IMR-90 (cell line): ENCODE data around the gene MCTP1. TPM values are rescaled to one million over a fixed set of nuclear protein-coding genes. Genes with fewer than 3 reads are reported as not detected.

Experiments
- ATAC-seq: fragments of 200-7000 bp; cut with Tn5 transposase; 2 replicates; pipeline ENCODE4 v1.9.1; 2020; ENCODE audit warnings: low read depth, mild to moderate bottlenecking, moderate library complexity
- BruUV-seq: library from RNA; stranded (reverse); fragments of 400-500 nt; replicated peaks from 2 replicates; lab custom pipeline; 2021; lab: Mats Ljungman, UMichigan
- CTCF ChIA-PET: fragments of 300-600 bp; formaldehyde crosslinking; extraction: SDS; loops from one replicate; lab custom pipeline; 2021; ENCODE audit warnings: antibody characterized with exemption; lab: Yijun Ruan, JAX
- POLR2A ChIA-PET: fragments of 300-600 bp; sonication (Branson Sonifier 250); formaldehyde crosslinking; loops from one replicate; lab custom pipeline; 2022; ENCODE audit warnings: antibody characterized with exemption; ENCODE audit not compliant: unreplicated experiment; lab: Charles Lee
- DNase-seq: peaks from one replicate; pipeline ENCODE4 v3.0.0; 2013
- H2AFZ ChIP-seq: replicated peaks from 2 replicates; pipeline ENCODE3; 2013; ENCODE audit warnings: low read length, mild to moderate bottlenecking; ENCODE audit not compliant: poor library complexity
- H2AK5ac ChIP-seq: 2 replicates; pipeline ENCODE4 v1.6.1; 2013; ENCODE audit warnings: low read depth, low read length, inconsistent platforms
- H2AK9ac ChIP-seq: replicated peaks from 2 replicates; pipeline ENCODE3; 2013; ENCODE audit warnings: mild to moderate bottlenecking, low read depth, low read length, moderate library complexity; ENCODE audit not compliant: poor library complexity
- H2BK120ac ChIP-seq: 2 replicates; pipeline ENCODE4 v1.6.1; 2013; ENCODE audit warnings: low read depth, low read length, inconsistent platforms
- H2BK15ac ChIP-seq: 3 replicates; pipeline ENCODE4 v1.6.1; 2013; ENCODE audit warnings: low read depth, low read length, inconsistent platforms
- H2BK20ac ChIP-seq: 2 replicates; pipeline ENCODE4 v1.6.1; 2013; ENCODE audit warnings: low read depth, mild to moderate bottlenecking, inconsistent platforms, low read length, moderate library complexity
- H2BK5ac ChIP-seq: 2 replicates; pipeline ENCODE4 v1.6.1; 2013; ENCODE audit warnings: mild to moderate bottlenecking, low read depth, low read length, inconsistent platforms; ENCODE audit not compliant: poor library complexity, severe bottlenecking
- H3K14ac ChIP-seq: replicated peaks from 2 replicates; pipeline ENCODE4 v1.6.1; 2013; ENCODE audit warnings: low read depth, low read length, inconsistent platforms
- H3K18ac ChIP-seq: 2 replicates; pipeline ENCODE4 v1.6.1; 2013; ENCODE audit warnings: low read depth, low read length, control low read depth
- H3K23ac ChIP-seq: 2 replicates; pipeline ENCODE4 v1.6.1; 2013; ENCODE audit warnings: low read depth, low read length, inconsistent platforms
- H3K27ac ChIP-seq: 2 replicates; pipeline ENCODE4 v1.5.1; 2013; ENCODE audit warnings: mild to moderate bottlenecking, control low read depth, low read length; ENCODE audit not compliant: insufficient read depth
- H3K27me3 ChIP-seq: 2 replicates; pipeline ENCODE4 v1.6.1; 2013; ENCODE audit warnings: low read length; ENCODE audit not compliant: control insufficient read depth, insufficient read depth
- H3K36me3 ChIP-seq: 2 replicates; pipeline ENCODE4 v1.6.1; 2013; ENCODE audit warnings: low read length, mixed read lengths; ENCODE audit not compliant: control insufficient read depth, insufficient read depth
- H3K4ac ChIP-seq: 2 replicates; pipeline ENCODE4 v1.6.1; 2013; ENCODE audit warnings: low read depth, low read length, inconsistent platforms
- H3K4me1 ChIP-seq: 2 replicates; pipeline ENCODE4 v1.6.1; 2013; ENCODE audit warnings: low read length, mixed read lengths; ENCODE audit not compliant: control insufficient read depth, insufficient read depth
- H3K4me2 ChIP-seq: 2 replicates; pipeline ENCODE4 v1.6.1; 2013; ENCODE audit warnings: low read depth, mild to moderate bottlenecking, control low read depth, low read length, moderate library complexity
- H3K4me3 ChIP-seq: 2 replicates; pipeline ENCODE4 v1.5.1; 2013; ENCODE audit warnings: low read depth, mild to moderate bottlenecking, control low read depth, low read length, moderate library complexity; ENCODE audit not compliant: insufficient read depth
- H3K56ac ChIP-seq: 2 replicates; pipeline ENCODE4 v1.6.1; 2013; ENCODE audit warnings: low read length, inconsistent platforms; ENCODE audit not compliant: insufficient read depth; ENCODE audit errors: extremely low read depth
- H3K79me1 ChIP-seq, 2 experiments: 2 replicates each; pipeline ENCODE4 v1.6.1; 2013; ENCODE audit warnings: low read length in 2 of 2, inconsistent platforms in 1 of 2, low read depth in 1 of 2
- H3K9ac ChIP-seq: 2 replicates; pipeline ENCODE4 v1.6.1; 2013; ENCODE audit warnings: low read depth, low read length, control low read depth
- H3K9me1 ChIP-seq: 2 replicates; pipeline ENCODE4 v1.6.1; 2013; ENCODE audit warnings: low read length, inconsistent platforms; ENCODE audit not compliant: insufficient read depth
- H3K9me3 ChIP-seq: 2 replicates; pipeline ENCODE4 v1.6.1; 2013; ENCODE audit warnings: low read length; ENCODE audit not compliant: control insufficient read depth, insufficient read depth
- H4K20me1 ChIP-seq: 2 replicates; pipeline ENCODE4 v1.6.1; 2013; ENCODE audit warnings: low read length, inconsistent platforms; ENCODE audit not compliant: insufficient read depth
- H4K5ac ChIP-seq: 2 replicates; pipeline ENCODE4 v1.6.1; 2013; ENCODE audit warnings: mild to moderate bottlenecking, low read depth, low read length, control low read depth
- H4K8ac ChIP-seq, 2 experiments: 2 replicates each; pipeline ENCODE4 v1.6.1; 2013; ENCODE audit warnings: low read depth in 2 of 2, low read length in 2 of 2, control low read depth in 1 of 2, inconsistent platforms in 1 of 2
- H4K91ac ChIP-seq: 2 replicates; pipeline ENCODE4 v1.6.1; 2013; ENCODE audit warnings: low read depth, low read length, inconsistent platforms; ENCODE audit not compliant: insufficient read depth
- BHLHE40 ChIP-seq: fragments of 150-350 bp; IDR thresholded peaks from 2 replicates; pipeline ENCODE4 v1.6.1; 2016; ENCODE audit warnings: mild to moderate bottlenecking, low read depth, low read length
- CEBPB ChIP-seq: IDR thresholded peaks from 2 replicates; pipeline ENCODE4 v1.6.1; 2012; ENCODE audit warnings: low read depth, low read length, improper control_type of control experiment
- CHD1 ChIP-seq: IDR thresholded peaks from 2 replicates; pipeline ENCODE4 v1.6.1; 2012; ENCODE audit warnings: low read depth, low read length, improper control_type of control experiment
- FOS ChIP-seq: fragments of 150-350 bp; IDR thresholded peaks from 2 replicates; pipeline ENCODE4 v1.6.1; 2016; ENCODE audit warnings: low read depth, low read length
- MAFK ChIP-seq: IDR thresholded peaks from 2 replicates; pipeline ENCODE4 v1.6.1; 2012; ENCODE audit warnings: low read depth, low read length, improper control_type of control experiment
- MAZ ChIP-seq: IDR thresholded peaks from 2 replicates; pipeline ENCODE4 v1.6.1; 2012; ENCODE audit warnings: low read depth, mild to moderate bottlenecking, low read length, improper control_type of control experiment, moderate library complexity, borderline replicate concordance
- MXI1 ChIP-seq: IDR thresholded peaks from 2 replicates; pipeline ENCODE4 v1.6.1; 2012; ENCODE audit warnings: low read depth, mild to moderate bottlenecking, low read length, moderate library complexity, borderline replicate concordance
- NFE2L2 ChIP-seq: fragments of 150-350 bp; IDR thresholded peaks from 2 replicates; pipeline ENCODE4 v1.6.1; 2016; ENCODE audit warnings: low read depth, mild to moderate bottlenecking, low read length
- POLR2A ChIP-seq: IDR thresholded peaks from 2 replicates; pipeline ENCODE4 v1.6.1; 2012; ENCODE audit warnings: mild to moderate bottlenecking, low read depth, low read length
- RAD21 ChIP-seq: IDR thresholded peaks from 2 replicates; pipeline ENCODE4 v1.6.1; 2012; ENCODE audit warnings: low read length, improper control_type of control experiment
- RCOR1 ChIP-seq: IDR thresholded peaks from 2 replicates; pipeline ENCODE4 v1.6.1; 2012; ENCODE audit warnings: mild to moderate bottlenecking, low read length, improper control_type of control experiment; ENCODE audit not compliant: insufficient replicate concordance
- RFX5 ChIP-seq: IDR thresholded peaks from 2 replicates; pipeline ENCODE4 v1.8.0; 2012; ENCODE audit warnings: low read depth, mild to moderate bottlenecking, low read length, moderate library complexity
- SMC3 ChIP-seq: fragments of 150-350 bp; IDR thresholded peaks from 2 replicates; pipeline ENCODE4 v1.6.1; 2016; ENCODE audit warnings: low read depth, mild to moderate bottlenecking, antibody characterized with exemption, low read length, moderate library complexity
- WGBS, 2 experiments: methylation state at CpG; one replicate each; pipeline versions ENCODE4 v1.1.5 to v1.1.7; 2013; ENCODE audit warnings: missing lambda C conversion rate in 2 of 2; ENCODE audit not compliant: insufficient read length in 1 of 2; ENCODE audit errors: extremely low coverage in 2 of 2; 5-methylcytosine and 5-hydroxymethylcytosine counted together
- dilution Hi-C: fragments of 300-500 bp; cut with HindIII; formaldehyde crosslinking; loops from one replicate; pipeline ENCODE4 v1.14.3; 2018; ENCODE audit warnings: low sequenced_read_pairs; ENCODE audit not compliant: unreplicated experiment
- in situ Hi-C: fragments of 300-500 bp; cut with MboI; formaldehyde crosslinking; loops from 3 replicates; pipeline ENCODE4 v1.14.3; 2019; ENCODE audit warnings: low sequenced_read_pairs, inconsistent platforms, mixed read lengths
- intact Hi-C: fragments of 100-400 bp; cut with micrococcal nuclease; formaldehyde crosslinking; loops from 2 replicates; pipeline ENCODE4 v1.10.0; 2022
- polyA plus RNA-seq, 3 experiments: library from polyadenylated mRNA; depleted of rRNA; stranded (reverse); fragments of >200 nt; gene quantifications; 2 replicates each; pipeline ENCODE4 v1.2.3, GENCODE V29; 2012; ENCODE audit warnings: low replicate concordance in 1 of 3
- total RNA-seq: library from RNA; depleted of rRNA; stranded (reverse); fragments of >200 nt; gene quantifications from 2 replicates; pipeline ENCODE4 v1.2.3, GENCODE V29; 2012
- TF ChIP-seq, protein P1 (sequence below): fragments of 150-350 bp; IDR thresholded peaks from 2 replicates; pipeline ENCODE4 v1.6.1; 2017; ENCODE audit warnings: mild to moderate bottlenecking, antibody characterized with exemption, low read length, low read depth
- TF ChIP-seq, protein P2 (sequence below): fragments of 150-350 bp; IDR thresholded peaks from 2 replicates; pipeline ENCODE4 v1.6.1; 2016; ENCODE audit warnings: low read depth, mild to moderate bottlenecking, low read length, moderate library complexity, borderline replicate concordance
- TF ChIP-seq, protein P3 (sequence below): conservative IDR thresholded peaks from 2 replicates; pipeline ENCODE4 v1.5.1; 2012; ENCODE audit warnings: mild to moderate bottlenecking, low read depth, low read length, improper control_type of control experiment

MCTP1 gene
- total and polyA plus RNA-seq, 2 of the 4 experiments (the other 2 are of a cell fraction) = 0.21 TPM; not detected in 1

DNA sequence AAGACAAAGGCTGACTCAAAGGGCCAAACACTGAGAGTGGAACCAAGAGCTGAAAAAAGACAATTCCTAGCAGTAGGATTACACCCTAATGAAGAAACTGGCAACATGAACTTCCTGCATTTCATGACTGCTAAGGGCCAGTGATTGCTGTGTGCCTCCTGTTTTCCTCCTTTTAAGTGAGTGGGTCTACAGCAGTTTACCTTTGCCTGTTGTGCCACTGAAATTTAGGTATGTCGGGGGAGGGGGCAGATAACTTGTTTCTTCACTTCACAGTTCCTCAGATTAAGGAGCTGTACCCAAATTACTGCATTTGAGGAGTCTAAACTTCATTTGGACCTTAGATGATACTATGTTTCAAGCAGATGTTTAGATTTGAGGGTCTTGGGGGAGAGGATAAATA is 191.7 kb downstream of the MCTP1 start:
- TF ChIP-seq RAD21 (no peak), POLR2A (no peak), NFE2L2 (no peak), MAFK (no peak), SMC3 (no peak), RFX5 (no peak), BHLHE40 (no peak), MAZ (no peak), CEBPB (no peak), RCOR1 (no peak), CHD1 (no peak), FOS (no peak), MXI1 (no peak)
- TF ChIP-seq, protein P1, sequence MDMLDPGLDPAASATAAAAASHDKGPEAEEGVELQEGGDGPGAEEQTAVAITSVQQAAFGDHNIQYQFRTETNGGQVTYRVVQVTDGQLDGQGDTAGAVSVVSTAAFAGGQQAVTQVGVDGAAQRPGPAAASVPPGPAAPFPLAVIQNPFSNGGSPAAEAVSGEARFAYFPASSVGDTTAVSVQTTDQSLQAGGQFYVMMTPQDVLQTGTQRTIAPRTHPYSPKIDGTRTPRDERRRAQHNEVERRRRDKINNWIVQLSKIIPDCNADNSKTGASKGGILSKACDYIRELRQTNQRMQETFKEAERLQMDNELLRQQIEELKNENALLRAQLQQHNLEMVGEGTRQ = no peak
- TF ChIP-seq, protein P2, sequence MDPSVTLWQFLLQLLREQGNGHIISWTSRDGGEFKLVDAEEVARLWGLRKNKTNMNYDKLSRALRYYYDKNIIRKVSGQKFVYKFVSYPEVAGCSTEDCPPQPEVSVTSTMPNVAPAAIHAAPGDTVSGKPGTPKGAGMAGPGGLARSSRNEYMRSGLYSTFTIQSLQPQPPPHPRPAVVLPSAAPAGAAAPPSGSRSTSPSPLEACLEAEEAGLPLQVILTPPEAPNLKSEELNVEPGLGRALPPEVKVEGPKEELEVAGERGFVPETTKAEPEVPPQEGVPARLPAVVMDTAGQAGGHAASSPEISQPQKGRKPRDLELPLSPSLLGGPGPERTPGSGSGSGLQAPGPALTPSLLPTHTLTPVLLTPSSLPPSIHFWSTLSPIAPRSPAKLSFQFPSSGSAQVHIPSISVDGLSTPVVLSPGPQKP = no peak
- TF ChIP-seq, protein P3, sequence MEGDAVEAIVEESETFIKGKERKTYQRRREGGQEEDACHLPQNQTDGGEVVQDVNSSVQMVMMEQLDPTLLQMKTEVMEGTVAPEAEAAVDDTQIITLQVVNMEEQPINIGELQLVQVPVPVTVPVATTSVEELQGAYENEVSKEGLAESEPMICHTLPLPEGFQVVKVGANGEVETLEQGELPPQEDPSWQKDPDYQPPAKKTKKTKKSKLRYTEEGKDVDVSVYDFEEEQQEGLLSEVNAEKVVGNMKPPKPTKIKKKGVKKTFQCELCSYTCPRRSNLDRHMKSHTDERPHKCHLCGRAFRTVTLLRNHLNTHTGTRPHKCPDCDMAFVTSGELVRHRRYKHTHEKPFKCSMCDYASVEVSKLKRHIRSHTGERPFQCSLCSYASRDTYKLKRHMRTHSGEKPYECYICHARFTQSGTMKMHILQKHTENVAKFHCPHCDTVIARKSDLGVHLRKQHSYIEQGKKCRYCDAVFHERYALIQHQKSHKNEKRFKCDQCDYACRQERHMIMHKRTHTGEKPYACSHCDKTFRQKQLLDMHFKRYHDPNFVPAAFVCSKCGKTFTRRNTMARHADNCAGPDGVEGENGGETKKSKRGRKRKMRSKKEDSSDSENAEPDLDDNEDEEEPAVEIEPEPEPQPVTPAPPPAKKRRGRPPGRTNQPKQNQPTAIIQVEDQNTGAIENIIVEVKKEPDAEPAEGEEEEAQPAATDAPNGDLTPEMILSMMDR = no peak
- Histone ChIP-seq H3K56ac (no peak overlapping the region), H2BK20ac (no peak overlapping the region), H2BK15ac (no peak overlapping the region), H2BK5ac (no peak overlapping the region), H2AK9ac (no peak overlapping the region), H3K4me3 (no peak overlapping the region), H3K9me1 (no peaks in the 10 kb centered on the region), H3K27ac (no peak overlapping the region), H3K4ac (no peak overlapping the region), H3K9ac (no peak overlapping the region), H3K27me3 (no peaks in the 10 kb centered on the region), H4K5ac (no peak overlapping the region), H2AFZ (no peak overlapping the region), H3K79me1 (no peaks in the 10 kb centered on the region), H3K18ac (no peak overlapping the region), H3K14ac (no peak overlapping the region), H4K20me1 (no peaks in the 10 kb centered on the region), H2BK120ac (no peak overlapping the region), H4K91ac (no peak overlapping the region), H2AK5ac (no peak overlapping the region), H3K4me1 (no peaks in the 10 kb centered on the region), H4K8ac (no peak overlapping the region), H3K9me3 (no peaks in the 10 kb centered on the region), H3K36me3 (no peaks in the 10 kb centered on the region), H3K23ac (no peak overlapping the region), H3K4me2 (no peak overlapping the region)
- DNase-seq (no peak), ATAC-seq (no peak)
- intact Hi-C loops = no loop called here
- in situ Hi-C loops = no loop called here
- BruUV-seq = no TSS peak
- CTCF ChIA-PET = no interaction called here
- dilution Hi-C loops = no loop called here
- no CpG with 5 or more reads among the region's 1 CpG for WGBS, 2 experiments
- POLR2A ChIA-PET = no interaction called here
